ENCODE data around the gene PRDM16.

DNA sequence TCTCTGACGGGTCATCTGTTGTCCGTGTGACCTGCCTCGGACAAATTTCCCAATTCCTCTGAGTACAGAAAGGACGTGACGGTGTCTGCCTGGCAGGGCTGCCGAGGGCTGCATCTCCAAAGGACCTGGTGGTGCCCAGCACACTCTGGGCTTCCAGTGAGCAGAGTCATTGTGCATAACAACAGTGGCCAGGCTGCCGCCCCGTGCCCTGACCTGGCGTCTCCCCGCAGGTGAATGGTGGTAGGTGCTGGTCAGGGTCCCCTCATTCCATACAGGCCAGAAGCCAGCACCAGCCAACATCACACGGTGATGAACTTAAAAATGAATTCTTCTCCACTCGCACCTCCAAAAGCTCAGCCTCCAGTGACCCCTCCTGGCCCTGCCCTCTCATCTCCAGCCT, 28.2 kb downstream of the PRDM16 start:
- TF ChIP-seq, protein P1, sequence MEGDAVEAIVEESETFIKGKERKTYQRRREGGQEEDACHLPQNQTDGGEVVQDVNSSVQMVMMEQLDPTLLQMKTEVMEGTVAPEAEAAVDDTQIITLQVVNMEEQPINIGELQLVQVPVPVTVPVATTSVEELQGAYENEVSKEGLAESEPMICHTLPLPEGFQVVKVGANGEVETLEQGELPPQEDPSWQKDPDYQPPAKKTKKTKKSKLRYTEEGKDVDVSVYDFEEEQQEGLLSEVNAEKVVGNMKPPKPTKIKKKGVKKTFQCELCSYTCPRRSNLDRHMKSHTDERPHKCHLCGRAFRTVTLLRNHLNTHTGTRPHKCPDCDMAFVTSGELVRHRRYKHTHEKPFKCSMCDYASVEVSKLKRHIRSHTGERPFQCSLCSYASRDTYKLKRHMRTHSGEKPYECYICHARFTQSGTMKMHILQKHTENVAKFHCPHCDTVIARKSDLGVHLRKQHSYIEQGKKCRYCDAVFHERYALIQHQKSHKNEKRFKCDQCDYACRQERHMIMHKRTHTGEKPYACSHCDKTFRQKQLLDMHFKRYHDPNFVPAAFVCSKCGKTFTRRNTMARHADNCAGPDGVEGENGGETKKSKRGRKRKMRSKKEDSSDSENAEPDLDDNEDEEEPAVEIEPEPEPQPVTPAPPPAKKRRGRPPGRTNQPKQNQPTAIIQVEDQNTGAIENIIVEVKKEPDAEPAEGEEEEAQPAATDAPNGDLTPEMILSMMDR (IDR thresholded peaks at IDR 0.05) = no peak
- no peak for TF ChIP-seq POLR2A (IDR thresholded peaks at IDR 0.05)
- no peak for TF ChIP-seq POLR2AphosphoS5 (IDR thresholded peaks at IDR 0.05)
- no peak for TF ChIP-seq EP300 (IDR thresholded peaks at IDR 0.05; ENCODE audit: low read depth)
